Stimulated activated CD4-positive, alpha-beta T cell treated with anti-CD3 and anti-CD28 coated beads, Interleukin-12 subunit alpha, Interleukin-12 subunit beta, amount 100 ng/mL, for 4 hours (primary cell): ENCODE results near the gene PLD5.
"Not testable (repeated sequence)": the region's sequence is repeated elsewhere in the genome, so short reads cannot be mapped to it uniquely, and the experiment has no call there.

Experiments used
- DNase-seq: peaks from one replicate; pipeline ENCODE4 v3.0.0-alpha.2; 2020

PLD5 gene

GRCh38 chr1:242416657-242417056 is 107.8 kb downstream of the PLD5 start:
- DNase-seq, result no peak

GRCh38 chr1:242412921-242413320 is 111.6 kb downstream of the PLD5 start:
- DNase-seq, result no peak

GRCh38 chr1:242411901-242412300 is 112.6 kb downstream of the PLD5 start:
- no peak for DNase-seq

- DNase-seq, result no peak
These were observed 118.5 kb downstream of the PLD5 start for GRCh38 chr1:242405947-242406346.

GRCh38 chr1:242404296-242404695 is 120.2 kb downstream of the PLD5 start:
- no peak for DNase-seq

- no peak for DNase-seq
These were observed 121.5 kb downstream of the PLD5 start for GRCh38 chr1:242402956-242403355.

- no peak for DNase-seq
These were observed 122.6 kb downstream of the PLD5 start for GRCh38 chr1:242401937-242402336.

DNA sequence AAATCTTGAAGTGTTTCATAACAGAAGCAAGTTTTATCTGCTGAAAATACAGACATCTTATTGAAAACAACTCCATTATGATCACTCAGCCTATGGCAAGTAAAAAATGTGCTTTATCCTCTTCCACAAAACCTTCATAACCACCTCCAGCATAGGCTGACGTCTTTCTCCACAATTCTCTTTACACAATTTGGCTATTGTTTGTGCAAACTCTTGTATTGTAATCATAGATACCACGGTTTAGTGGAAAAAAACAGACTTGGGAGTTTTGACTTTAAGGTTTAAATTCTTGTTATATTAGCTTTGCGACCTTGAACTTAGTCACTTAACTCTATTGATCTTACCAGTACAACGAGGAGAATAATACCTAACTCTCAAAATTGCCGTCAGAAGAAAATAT is 126.1 kb downstream of the PLD5 start:
- DNase-seq, result no peak

DNA sequence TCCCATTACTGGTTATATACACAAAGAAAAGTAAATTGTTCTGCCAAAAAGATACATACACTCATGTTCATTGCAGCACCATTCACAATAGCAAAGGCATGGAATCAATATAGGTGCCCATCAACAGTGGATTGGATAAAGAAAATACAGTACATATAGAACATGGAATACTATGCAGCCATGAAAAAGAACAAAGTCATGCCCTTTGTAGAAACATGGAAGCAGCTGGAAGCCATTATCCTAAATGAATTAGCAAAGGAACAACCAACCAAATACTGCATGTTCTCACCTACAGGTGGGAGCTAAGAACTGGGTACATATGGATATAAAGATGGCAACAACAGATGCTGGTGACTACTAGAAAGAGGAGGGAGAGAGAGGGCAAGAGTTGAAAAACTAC is 132.6 kb downstream of the PLD5 start:
- DNase-seq, result no peak

DNA sequence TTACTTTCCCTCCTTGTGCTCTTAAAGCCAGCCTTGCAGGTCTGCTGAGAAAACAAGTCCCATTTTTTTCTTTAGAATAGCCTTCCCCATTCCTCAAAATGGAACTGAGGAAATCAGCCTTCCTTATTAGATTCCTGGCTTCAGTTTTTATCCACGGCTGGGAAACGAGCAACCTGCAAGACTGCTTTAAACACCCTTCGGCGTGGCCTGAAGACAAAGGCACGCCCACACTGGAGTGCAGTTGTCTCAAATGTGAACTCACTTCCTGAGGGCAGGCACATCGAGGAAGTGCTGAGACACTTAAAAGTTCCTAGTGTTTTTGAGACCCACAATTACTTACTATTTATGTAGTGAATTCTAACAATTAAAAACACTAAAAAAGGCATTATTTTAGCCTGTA is 148.4 kb downstream of the PLD5 start:
- not testable (repeated sequence) for DNase-seq

GRCh38 chr1:242350446-242350845 is 174.1 kb downstream of the PLD5 start:
- not testable (repeated sequence) for DNase-seq

GRCh38 chr1:242349636-242350035 is 174.9 kb downstream of the PLD5 start:
- no peak for DNase-seq

- DNase-seq, result not testable (repeated sequence)
These were observed 193.6 kb downstream of the PLD5 start for GRCh38 chr1:242330865-242331264.

DNA sequence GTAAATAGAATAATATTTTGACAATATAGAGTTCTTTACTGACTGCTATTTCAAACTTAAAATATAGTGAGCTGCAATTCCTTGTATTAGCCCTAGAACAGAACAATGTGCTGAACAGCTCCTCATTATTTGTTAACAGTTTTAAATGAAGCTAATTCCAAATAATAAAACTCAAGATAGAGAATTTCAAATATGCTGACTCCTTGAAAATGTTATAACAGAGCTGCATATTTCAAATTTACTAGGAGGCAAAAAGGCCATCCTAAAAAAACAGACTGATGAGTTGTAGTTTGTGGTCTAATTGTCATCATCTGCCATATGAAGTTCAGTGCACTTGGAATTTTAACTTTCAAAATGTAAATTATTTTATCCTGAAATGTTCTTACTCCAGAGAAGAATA is 197.1 kb downstream of the PLD5 start:
- not testable (repeated sequence) for DNase-seq

- DNase-seq, result not testable (repeated sequence)
These were observed 202.5 kb downstream of the PLD5 start for GRCh38 chr1:242321981-242322380.

GRCh38 chr1:242318140-242318539 is 206.4 kb downstream of the PLD5 start:
- no peak for DNase-seq

DNA sequence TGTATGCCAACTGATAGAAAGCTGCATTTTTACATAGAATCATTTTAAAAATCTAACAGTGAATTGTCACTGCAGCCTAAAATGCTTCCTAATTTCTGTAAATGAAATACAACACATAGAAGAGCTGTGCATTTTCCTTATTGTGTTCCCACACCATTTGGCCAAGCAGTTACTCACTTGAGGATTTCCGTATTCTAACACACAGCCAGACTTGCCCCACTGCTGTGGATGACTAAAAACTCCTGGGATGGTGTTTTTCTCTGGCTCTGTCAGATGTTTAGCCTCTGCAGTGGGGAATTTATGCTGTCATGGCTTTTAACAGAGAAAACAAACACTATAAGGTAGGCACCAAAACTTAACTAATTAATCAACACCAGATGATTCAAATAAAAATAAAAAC is 209.6 kb downstream of the PLD5 start:
- DNase-seq, result not testable (repeated sequence)

DNA sequence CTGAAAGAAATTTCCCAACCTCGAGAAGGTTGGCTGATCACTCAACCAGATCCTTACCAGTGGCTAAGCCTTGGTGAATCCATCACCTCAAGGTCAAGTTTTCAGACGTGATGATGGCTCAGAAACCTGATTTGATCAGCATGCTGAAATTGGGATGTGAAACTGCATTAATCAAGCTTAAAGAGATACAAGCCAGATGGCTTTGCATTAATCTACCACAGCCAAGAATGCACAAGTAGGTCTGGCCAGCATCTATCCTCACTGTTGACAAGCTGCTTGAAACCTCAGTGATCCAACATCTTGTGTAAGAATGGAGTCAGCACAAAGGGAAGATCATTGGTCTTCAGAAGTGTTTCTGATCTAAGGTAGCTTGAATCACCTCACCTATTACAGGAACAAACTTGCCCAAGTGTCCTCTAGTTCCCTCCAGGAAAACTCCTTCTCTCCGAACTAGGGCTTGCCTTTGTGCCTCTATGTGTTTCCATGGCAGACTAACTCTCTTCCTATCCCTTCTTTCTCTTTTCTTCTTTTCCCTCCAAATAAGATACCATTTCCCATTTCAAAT is 210.3 kb downstream of the PLD5 start:
- not testable (repeated sequence) for DNase-seq

DNA sequence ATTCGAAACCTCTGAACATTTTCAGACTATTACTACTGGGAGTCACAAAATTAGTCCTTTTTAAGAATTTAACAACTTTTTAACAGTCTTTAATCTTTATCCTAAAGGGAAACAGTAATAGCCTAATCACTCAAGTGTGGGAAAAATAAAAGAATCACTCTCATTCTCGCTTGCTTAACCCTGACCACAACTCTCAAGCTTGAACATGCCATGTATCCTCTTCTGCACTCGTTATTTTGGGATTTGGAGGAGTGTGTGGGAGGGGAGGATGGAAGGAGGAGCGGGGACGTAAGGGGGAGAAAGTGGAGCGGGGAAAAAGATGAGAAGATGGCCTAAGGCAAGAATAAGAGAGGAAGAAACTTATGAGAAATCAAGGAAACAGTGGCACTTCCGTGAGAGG is 215.8 kb downstream of the PLD5 start:
- not testable (repeated sequence) for DNase-seq

DNA sequence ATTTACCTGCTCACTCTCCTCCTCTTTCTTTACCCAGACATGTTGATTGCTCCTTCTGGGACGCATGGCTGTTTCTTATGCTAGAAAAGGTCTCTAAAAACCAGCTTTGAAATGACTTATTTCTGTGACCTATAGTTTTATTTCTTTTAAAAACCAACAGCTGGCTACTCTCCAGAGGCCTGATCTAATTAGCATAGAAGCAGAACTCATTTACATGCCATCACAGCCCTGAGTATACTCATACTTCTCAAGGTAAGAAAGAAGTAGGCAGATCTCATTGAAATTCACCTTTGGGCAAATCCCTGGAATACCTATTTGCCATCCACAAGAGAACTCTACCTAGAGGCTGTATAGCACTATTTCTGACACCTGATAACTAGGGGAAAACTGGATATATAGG is 230.7 kb downstream of the PLD5 start:
- DNase-seq, result not testable (repeated sequence)

DNA sequence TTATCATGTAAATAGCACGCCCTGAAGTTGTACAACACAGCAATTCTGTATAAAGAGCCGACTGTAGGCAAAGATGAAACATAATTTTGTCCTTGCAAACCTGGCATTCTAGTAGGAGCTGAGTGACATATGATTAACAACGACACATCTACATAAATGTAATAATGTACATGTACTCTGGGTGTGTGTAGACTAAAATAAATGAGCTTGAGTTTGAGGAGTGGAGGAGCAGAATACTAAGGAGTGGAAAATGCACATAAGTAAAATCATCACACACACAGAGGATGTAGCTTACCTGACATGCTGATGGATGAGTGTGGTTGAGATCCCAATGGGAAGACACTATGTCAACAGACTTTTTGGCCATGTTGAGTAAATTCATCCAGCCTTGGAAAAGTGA is 236.4 kb downstream of the PLD5 start:
- DNase-seq, result not testable (repeated sequence)

DNA sequence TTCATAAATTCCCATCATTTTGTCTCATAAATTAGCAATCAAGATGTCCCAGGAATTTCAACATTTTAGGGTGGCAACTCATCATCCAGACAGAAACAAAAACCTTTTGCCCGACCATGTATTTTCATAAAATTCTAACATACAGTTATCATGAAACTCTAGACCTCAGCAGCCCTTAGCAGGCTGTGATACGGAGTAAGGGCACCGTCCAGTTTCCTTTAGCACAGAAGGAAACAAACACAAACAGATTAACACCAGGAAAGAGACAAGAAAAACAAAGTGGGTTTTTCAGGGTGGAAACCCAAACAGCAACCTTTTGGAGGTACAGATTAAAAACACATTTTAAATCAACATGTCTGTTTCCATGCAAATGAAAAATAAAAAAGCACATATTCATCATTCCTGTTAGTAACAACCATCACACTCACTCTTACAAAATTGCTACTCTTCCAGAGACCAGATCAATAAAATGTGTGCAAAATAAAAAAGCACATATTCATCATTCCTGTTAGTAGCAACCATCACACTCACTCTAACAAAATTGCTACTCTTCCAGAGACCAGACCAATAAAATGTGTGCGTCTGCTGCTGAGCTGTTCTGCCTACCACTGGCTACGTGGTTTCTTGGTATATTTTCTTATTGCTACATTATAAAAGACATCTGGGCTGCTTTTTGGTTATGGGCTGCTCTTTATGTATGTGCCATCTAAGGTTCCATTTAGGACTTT is 241.6 kb downstream of the PLD5 start:
- not testable (repeated sequence) for DNase-seq

GRCh38 chr1:242278406-242278805 is 246.1 kb downstream of the PLD5 start:
- DNase-seq, result not testable (repeated sequence)

GRCh38 chr1:242276769-242277168 is 247.7 kb downstream of the PLD5 start:
- DNase-seq, result not testable (repeated sequence)

GRCh38 chr1:242267004-242267403 is 257.5 kb downstream of the PLD5 start:
- not testable (repeated sequence) for DNase-seq
